ENCODE data around the gene SCFD2.

- TF ChIP-seq CTCF (IDR thresholded peaks at IDR 0.05; ENCODE audit: extremely low read depth in 1 of 2, insufficient read depth in 1 of 2, low read depth in 1 of 2, low read length in 2 of 2) (no peak), EZH2 (IDR thresholded peaks at IDR 0.05; ENCODE audit: borderline replicate concordance, low read depth, low read length, severe bottlenecking) (no peak), POLR2AphosphoS5 (IDR thresholded peaks at IDR 0.05; ENCODE audit: insufficient read depth, low read depth, low read length) (no peak), JUN (IDR thresholded peaks at IDR 0.05; ENCODE audit: borderline replicate concordance, insufficient read depth, insufficient read length, low read depth) (no peak), MAX (IDR thresholded peaks at IDR 0.05; ENCODE audit: insufficient read depth, insufficient read length) (no peak), POLR2A (IDR thresholded peaks at IDR 0.05; ENCODE audit: low read depth, low read length) (no peak)
Observed at GRCh38 chr4:52952540-52952939, 413.3 kb downstream of the SCFD2 start.
